ENCODE data around the gene BPIFB3. TPM values are rescaled to one million over a fixed set of nuclear protein-coding genes. Genes with fewer than 3 reads are reported as not detected.

BPIFB3 gene
- total RNA-seq, 4 donors from 2014 or later, result not detected

- Histone ChIP-seq H3K27ac (no peak overlapping the region), H3K36me3 (no peaks in the 10 kb centered on the region), H3K27me3 (peaks cover 58% of the 10 kb centered on the region), H3K4me3 (no peak overlapping the region), H3K9me3 (no peaks in the 10 kb centered on the region), H3K4me1 (no peaks in the 10 kb centered on the region)
- TF ChIP-seq EP300 (IDR thresholded peaks at IDR 0.05), result no peak
- TF ChIP-seq POLR2AphosphoS5 (IDR thresholded peaks at IDR 0.05), result no peak
- TF ChIP-seq POLR2A (IDR thresholded peaks at IDR 0.05), result no peak
- no peak for TF ChIP-seq CTCF (IDR thresholded peaks at IDR 0.05)
- 83% methylated on average over 1 of the region's 16 CpGs; no CpG with 5 or more reads in 1 of the 2 donors for WGBS, 2 donors (ENCODE audit: low coverage in 1 of 2)
- ATAC-seq, result no peak
These were observed 39.2 kb upstream of the BPIFB3 start for GRCh38 chr20:33014336-33015113.

- WGBS, 2 donors (ENCODE audit: low coverage in 1 of 2), result 58% methylated on average over 5 of the region's 10 CpGs; no CpG with 5 or more reads in 1 of the 2 donors
- Histone ChIP-seq H3K9me3 (no peaks in the 10 kb centered on the region), H3K4me1 (no peaks in the 10 kb centered on the region), H3K4me3 (no peak overlapping the region), H3K27me3 (peaks cover 58% of the 10 kb centered on the region), H3K27ac (no peak overlapping the region), H3K36me3 (no peaks in the 10 kb centered on the region)
- no peak for ATAC-seq
- TF ChIP-seq POLR2AphosphoS5 (IDR thresholded peaks at IDR 0.05), result no peak
- no peak for TF ChIP-seq EP300 (IDR thresholded peaks at IDR 0.05)
- TF ChIP-seq POLR2A (IDR thresholded peaks at IDR 0.05), result no peak
- no peak for TF ChIP-seq CTCF (IDR thresholded peaks at IDR 0.05)
These were observed 38.6 kb upstream of the BPIFB3 start for GRCh38 chr20:33015114-33015484.

- Histone ChIP-seq H3K27ac (no peak overlapping the region), H3K4me3 (no peak overlapping the region), H3K9me3 (no peaks in the 10 kb centered on the region), H3K27me3 (peaks cover 54% of the 10 kb centered on the region), H3K4me1 (no peaks in the 10 kb centered on the region), H3K36me3 (no peaks in the 10 kb centered on the region)
- 59 to 60% methylated on average over 10 of the region's 15 CpGs for WGBS, 2 donors (ENCODE audit: low coverage in 1 of 2)
- ATAC-seq, result no peak
- TF ChIP-seq EP300 (IDR thresholded peaks at IDR 0.05), result no peak
- TF ChIP-seq POLR2AphosphoS5 (IDR thresholded peaks at IDR 0.05), result no peak
- TF ChIP-seq CTCF (IDR thresholded peaks at IDR 0.05), result no peak
- no peak for TF ChIP-seq POLR2A (IDR thresholded peaks at IDR 0.05)
These were observed 37.8 kb upstream of the BPIFB3 start for GRCh38 chr20:33015700-33016580.

GRCh38 chr20:33016581-33017109, 37.1 kb upstream of the BPIFB3 start:
- Histone ChIP-seq H3K9me3 (no peaks in the 10 kb centered on the region), H3K4me1 (no peaks in the 10 kb centered on the region), H3K4me3 (no peak overlapping the region), H3K27ac (no peak overlapping the region), H3K36me3 (no peaks in the 10 kb centered on the region), H3K27me3 (peaks cover 47% of the 10 kb centered on the region)
- ATAC-seq, result no peak
- 60% methylated on average over 1 of the region's 7 CpGs; no CpG with 5 or more reads in 1 of the 2 donors for WGBS, 2 donors (ENCODE audit: low coverage in 1 of 2)
- no peak for TF ChIP-seq POLR2A (IDR thresholded peaks at IDR 0.05)
- TF ChIP-seq POLR2AphosphoS5 (IDR thresholded peaks at IDR 0.05), result no peak
- TF ChIP-seq EP300 (IDR thresholded peaks at IDR 0.05), result no peak
- TF ChIP-seq CTCF (IDR thresholded peaks at IDR 0.05), result no peak
